ENCODE measurements around the gene STAB2.

STAB2 gene

DNA sequence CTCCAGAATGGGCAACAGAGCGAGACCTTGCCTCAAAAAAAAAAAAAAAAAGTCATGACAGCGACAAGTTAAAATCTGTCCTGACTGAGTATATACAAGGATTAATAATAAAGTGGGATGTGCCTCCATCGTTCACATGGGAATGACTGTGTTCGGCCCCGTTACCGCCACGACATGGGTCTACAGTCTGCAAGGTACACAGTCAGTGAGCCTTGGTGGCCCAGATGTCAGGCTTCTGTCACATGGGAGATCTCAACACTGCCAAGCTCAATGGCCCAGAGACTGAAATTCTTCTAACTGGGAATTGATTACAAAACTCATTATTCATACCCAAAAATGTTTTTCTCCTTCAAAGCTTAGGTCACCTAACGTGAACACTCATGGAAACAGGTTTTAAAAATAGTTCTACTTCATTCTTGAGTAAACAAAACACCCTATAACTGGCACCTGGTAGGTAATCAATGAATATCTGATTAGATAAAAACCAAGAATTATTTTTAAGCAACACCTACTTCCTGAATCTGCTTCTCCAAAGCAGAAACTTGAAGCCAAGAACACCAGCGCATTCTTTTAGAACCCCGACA lies 188.0 kb downstream of the STAB2 start:
- Histone ChIP-seq H3K9me3 (ENCODE audit: insufficient read depth, low read length) (no peaks in the 10 kb centered on the region), H3K9me2 (replicated peaks; ENCODE audit: insufficient read depth, low read length) (no peaks in the 10 kb centered on the region), H3K9ac (ENCODE audit: low read length) (no peak overlapping the region), H3K4me2 (ENCODE audit: low read depth, low read length, poor library complexity, severe bottlenecking) (no peak overlapping the region), H3K36me3 (ENCODE audit: low read length) (no peaks in the 10 kb centered on the region), H3K27me3 (ENCODE audit: low read length) (no peaks in the 10 kb centered on the region), H2AFZ (ENCODE audit: low read depth, low read length, severe bottlenecking) (no peak overlapping the region), H3F3A (ENCODE audit: insufficient read depth) (no peaks in the 10 kb centered on the region), H3K79me2 (ENCODE audit: insufficient read depth, low read length) (no peaks in the 10 kb centered on the region), H3K4me3 (ENCODE audit: insufficient read depth, low read length, poor library complexity, severe bottlenecking) (no peak overlapping the region), H3K27ac (ENCODE audit: low read depth, low read length) (no peak overlapping the region), H4K20me1 (ENCODE audit: low read depth, low read length) (no peaks in the 10 kb centered on the region)
- TF ChIP-seq, protein P1, sequence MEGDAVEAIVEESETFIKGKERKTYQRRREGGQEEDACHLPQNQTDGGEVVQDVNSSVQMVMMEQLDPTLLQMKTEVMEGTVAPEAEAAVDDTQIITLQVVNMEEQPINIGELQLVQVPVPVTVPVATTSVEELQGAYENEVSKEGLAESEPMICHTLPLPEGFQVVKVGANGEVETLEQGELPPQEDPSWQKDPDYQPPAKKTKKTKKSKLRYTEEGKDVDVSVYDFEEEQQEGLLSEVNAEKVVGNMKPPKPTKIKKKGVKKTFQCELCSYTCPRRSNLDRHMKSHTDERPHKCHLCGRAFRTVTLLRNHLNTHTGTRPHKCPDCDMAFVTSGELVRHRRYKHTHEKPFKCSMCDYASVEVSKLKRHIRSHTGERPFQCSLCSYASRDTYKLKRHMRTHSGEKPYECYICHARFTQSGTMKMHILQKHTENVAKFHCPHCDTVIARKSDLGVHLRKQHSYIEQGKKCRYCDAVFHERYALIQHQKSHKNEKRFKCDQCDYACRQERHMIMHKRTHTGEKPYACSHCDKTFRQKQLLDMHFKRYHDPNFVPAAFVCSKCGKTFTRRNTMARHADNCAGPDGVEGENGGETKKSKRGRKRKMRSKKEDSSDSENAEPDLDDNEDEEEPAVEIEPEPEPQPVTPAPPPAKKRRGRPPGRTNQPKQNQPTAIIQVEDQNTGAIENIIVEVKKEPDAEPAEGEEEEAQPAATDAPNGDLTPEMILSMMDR (IDR thresholded peaks at IDR 0.05; ENCODE audit: insufficient read depth, low read length, poor library complexity, severe bottlenecking), result no peak
- no peak for TF ChIP-seq EZH2phosphoT487 (conservative IDR thresholded peaks at IDR 0.05; ENCODE audit: low read length)

DNA sequence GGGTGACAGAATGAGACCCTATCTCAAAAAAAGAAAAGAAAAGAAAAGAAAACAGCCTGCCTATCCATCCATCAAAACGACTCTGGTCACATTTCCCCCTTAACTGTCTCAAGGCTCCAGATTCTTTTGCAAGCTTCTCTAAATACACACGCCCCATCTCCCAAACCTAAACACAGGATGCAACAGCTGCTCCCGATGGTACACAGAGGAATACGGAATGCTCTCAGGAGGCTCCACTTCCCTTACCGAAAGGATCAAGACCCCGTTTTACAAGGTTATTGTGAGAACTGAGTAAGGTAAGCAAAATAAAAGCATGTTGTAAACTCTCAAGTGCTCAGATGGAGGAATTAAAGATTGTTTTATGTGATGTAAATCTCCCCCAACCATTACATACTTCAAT lies 191.7 kb downstream of the STAB2 start:
- no peaks in the 10 kb centered on the region for H3K36me3 ChIP-seq (ENCODE audit: low read length)
- H3K9me3 ChIP-seq (ENCODE audit: insufficient read depth, low read length), result no peaks in the 10 kb centered on the region
- no peak overlapping the region for H3K4me3 ChIP-seq (ENCODE audit: insufficient read depth, low read length, poor library complexity, severe bottlenecking)
- H3F3A ChIP-seq (ENCODE audit: insufficient read depth), result no peaks in the 10 kb centered on the region
- no peak overlapping the region for H3K9ac ChIP-seq (ENCODE audit: low read length)
- no peaks in the 10 kb centered on the region for H4K20me1 ChIP-seq (ENCODE audit: low read depth, low read length)
- H3K27me3 ChIP-seq (ENCODE audit: low read length), result no peaks in the 10 kb centered on the region
- no peak for TF ChIP-seq EZH2phosphoT487 (conservative IDR thresholded peaks at IDR 0.05; ENCODE audit: low read length)
- TF ChIP-seq, protein P1 (IDR thresholded peaks at IDR 0.05; ENCODE audit: insufficient read depth, low read length, poor library complexity, severe bottlenecking), result no peak
- no peak overlapping the region for H3K27ac ChIP-seq (ENCODE audit: low read depth, low read length)
- no peak overlapping the region for H3K4me2 ChIP-seq (ENCODE audit: low read depth, low read length, poor library complexity, severe bottlenecking)
- H3K9me2 ChIP-seq (replicated peaks; ENCODE audit: insufficient read depth, low read length), result no peaks in the 10 kb centered on the region
- H3K79me2 ChIP-seq (ENCODE audit: insufficient read depth, low read length), result no peaks in the 10 kb centered on the region
- H2AFZ ChIP-seq (ENCODE audit: low read depth, low read length, severe bottlenecking), result no peak overlapping the region

DNA sequence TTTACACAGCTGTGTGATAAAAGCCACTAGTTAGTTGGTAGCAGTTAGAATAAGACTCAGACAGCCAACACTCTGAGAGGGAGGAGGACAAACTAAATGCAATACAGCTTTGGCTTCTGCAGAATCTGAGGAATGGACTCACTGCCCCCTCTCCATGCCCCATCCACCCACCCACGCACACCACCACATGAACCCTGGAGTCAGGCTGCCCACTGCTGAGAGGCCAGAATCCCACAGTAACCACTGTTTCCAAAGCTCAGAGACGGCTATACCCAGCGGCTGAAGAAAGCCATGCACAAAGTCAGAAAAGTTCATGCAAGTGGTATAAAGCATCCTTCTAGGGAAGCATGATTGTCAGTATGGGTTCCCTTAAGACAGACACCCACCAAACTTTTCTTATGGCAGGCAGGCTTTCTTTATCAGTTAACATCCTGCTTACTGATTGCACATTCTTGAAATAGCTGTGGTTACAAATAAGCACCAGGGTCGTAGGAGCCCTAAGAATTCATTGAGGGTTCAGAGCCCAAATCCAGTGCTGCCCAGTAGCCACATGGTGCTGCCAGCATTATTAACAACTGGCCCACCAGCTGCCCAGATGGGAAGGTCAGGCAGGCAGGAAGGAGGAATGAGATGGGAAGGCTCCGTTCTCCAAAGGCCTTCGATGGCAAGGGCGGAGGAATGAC lies 192.5 kb downstream of the STAB2 start:
- Histone ChIP-seq H3K36me3 (ENCODE audit: low read length) (no peaks in the 10 kb centered on the region), H3K27ac (ENCODE audit: low read depth, low read length) (no peak overlapping the region)

More for the DNA sequence above, 192.5 kb downstream of the STAB2 start:
- Histone ChIP-seq H3K27me3 (ENCODE audit: low read length) (no peaks in the 10 kb centered on the region), H3K4me2 (ENCODE audit: low read depth, low read length, poor library complexity, severe bottlenecking) (no peak overlapping the region), H3K4me3 (ENCODE audit: insufficient read depth, low read length, poor library complexity, severe bottlenecking) (no peak overlapping the region), H3F3A (ENCODE audit: insufficient read depth) (no peaks in the 10 kb centered on the region), H3K9ac (ENCODE audit: low read length) (no peak overlapping the region), H4K20me1 (ENCODE audit: low read depth, low read length) (no peaks in the 10 kb centered on the region), H3K9me3 (ENCODE audit: insufficient read depth, low read length) (no peaks in the 10 kb centered on the region), H3K9me2 (replicated peaks; ENCODE audit: insufficient read depth, low read length) (no peaks in the 10 kb centered on the region), H2AFZ (ENCODE audit: low read depth, low read length, severe bottlenecking) (no peak overlapping the region), H3K79me2 (ENCODE audit: insufficient read depth, low read length) (no peaks in the 10 kb centered on the region)
- TF ChIP-seq EZH2phosphoT487 (conservative IDR thresholded peaks at IDR 0.05; ENCODE audit: low read length), result no peak
- TF ChIP-seq, protein P1 (IDR thresholded peaks at IDR 0.05; ENCODE audit: insufficient read depth, low read length, poor library complexity, severe bottlenecking), result no peak

All from SU-DHL-6 (cell line).